ENCODE data around the gene RDM1.

GRCh38 chr17:35892091-35893035 is 38.2 kb downstream of the RDM1 start:
- TF ChIP-seq EP300 (IDR thresholded peaks at IDR 0.05) (no peak), POLR2A (IDR thresholded peaks at IDR 0.05) (no peak)
